CD4-positive, alpha-beta T cell (primary cell): ENCODE measurements around the gene MEG3. TPM values are rescaled to one million over a fixed set of nuclear protein-coding genes. Genes with fewer than 3 reads are reported as not detected.

ENCODE experiments used
- ATAC-seq: fragments of 200-7000 bp; cut with Tn5 transposase; one replicate; pipeline ENCODE4 v1.10.0; 2022; ENCODE audit warnings: mild to moderate bottlenecking; ENCODE audit not compliant: poor library complexity
- CTCF ChIA-PET: fragments of 350-600 bp; sonication (Branson Sonifier 250); formaldehyde crosslinking; loops from one replicate; lab custom pipeline; 2021; ENCODE audit warnings: antibody characterized with exemption, inconsistent platforms; lab: Charles Lee
- POLR2A ChIA-PET: fragments of 350-600 bp; sonication (Branson Sonifier 250); formaldehyde crosslinking; loops from one replicate; lab custom pipeline; 2021; ENCODE audit warnings: antibody characterized with exemption, inconsistent platforms; lab: Charles Lee
- DNase-seq, 14 experiments: peaks; one replicate each; pipeline ENCODE4 v3.0.0-alpha.2; 2013 to 2020; ENCODE audit warnings: mixed read lengths in 2 of 14
- H3K27ac ChIP-seq, 2 donors: one replicate each; pipeline versions ENCODE4 v1.5.1 to v1.7.0; 2013; ENCODE audit warnings: low read length in 2 of 2, low read depth in 1 of 2, mild to moderate bottlenecking in 1 of 2
- H3K27me3 ChIP-seq, 2 experiments: 1 replicate in 1 of 2; 2 replicates in 1 of 2; pipeline versions ENCODE4 v1.6.1 to v1.7.0; 2013; ENCODE audit warnings: low read length in 2 of 2, control low read depth in 1 of 2, mild to moderate bottlenecking in 1 of 2, moderate library complexity in 1 of 2; ENCODE audit not compliant: insufficient read depth in 2 of 2, control insufficient read depth in 1 of 2
- H3K36me3 ChIP-seq: one replicate; pipeline ENCODE4 v1.6.1; 2013; ENCODE audit warnings: low read length, control low read depth; ENCODE audit not compliant: insufficient read depth
- H3K4me1 ChIP-seq: one replicate; pipeline ENCODE4 v1.6.1; 2013; ENCODE audit warnings: low read length, control low read depth; ENCODE audit not compliant: insufficient read depth
- H3K4me3 ChIP-seq: one replicate; pipeline ENCODE4 v1.5.1; 2013; ENCODE audit warnings: mild to moderate bottlenecking, low read length, moderate library complexity
- H3K9me3 ChIP-seq, 2 experiments: 1 replicate in 1 of 2; 2 replicates in 1 of 2; pipeline versions ENCODE4 v1.6.1 to v1.7.0; 2013; ENCODE audit warnings: low read length in 2 of 2, mild to moderate bottlenecking in 2 of 2, control low read depth in 1 of 2, moderate library complexity in 1 of 2; ENCODE audit not compliant: control insufficient read depth in 1 of 2, insufficient read depth in 1 of 2
- H3K27ac Mint-ChIP-seq: one replicate; pipeline ENCODE4 v1.8.0; 2020; ENCODE audit warnings: mixed read lengths
- H3K27me3 Mint-ChIP-seq: one replicate; pipeline ENCODE4 v1.8.0; 2021; ENCODE audit warnings: mixed read lengths
- H3K36me3 Mint-ChIP-seq: one replicate; pipeline ENCODE4 v1.8.0; 2021; ENCODE audit warnings: low read depth, mixed read lengths
- H3K4me1 Mint-ChIP-seq: one replicate; pipeline ENCODE4 v1.8.0; 2021; ENCODE audit warnings: low read depth, mixed read lengths
- H3K4me3 Mint-ChIP-seq: one replicate; pipeline ENCODE4 v1.8.0; 2020; ENCODE audit warnings: mild to moderate bottlenecking, mixed read lengths
- H3K9me3 Mint-ChIP-seq: one replicate; pipeline ENCODE4 v1.8.0; 2020; ENCODE audit warnings: mixed read lengths
- intact Hi-C, 2 experiments: fragments of 100-400 bp; cut with DNase I in 1 of 2; cut with micrococcal nuclease in 1 of 2; formaldehyde crosslinking; loops; one replicate each; pipeline versions ENCODE4 v1.15.1 to v1.9.0; 2023 to 2025; cut with DNase I, micrococcal nuclease
- total RNA-seq, 174 experiments: library from RNA in 2 of 174; stranded (reverse) in 2 of 174; gene quantifications; one replicate each; pipeline ENCODE4 v1.2.3 and lab custom pipeline; 2021 to 2026
- TF ChIP-seq, protein P1 (sequence below): fragments of 200-600 bp; IDR thresholded peaks from one replicate; pipeline ENCODE4 v1.8.0; 2022; ENCODE audit warnings: antibody characterized with exemption, mild to moderate bottlenecking

MEG3 gene
- total RNA-seq, 2 experiments from 2014 or later = not detected

DNA sequence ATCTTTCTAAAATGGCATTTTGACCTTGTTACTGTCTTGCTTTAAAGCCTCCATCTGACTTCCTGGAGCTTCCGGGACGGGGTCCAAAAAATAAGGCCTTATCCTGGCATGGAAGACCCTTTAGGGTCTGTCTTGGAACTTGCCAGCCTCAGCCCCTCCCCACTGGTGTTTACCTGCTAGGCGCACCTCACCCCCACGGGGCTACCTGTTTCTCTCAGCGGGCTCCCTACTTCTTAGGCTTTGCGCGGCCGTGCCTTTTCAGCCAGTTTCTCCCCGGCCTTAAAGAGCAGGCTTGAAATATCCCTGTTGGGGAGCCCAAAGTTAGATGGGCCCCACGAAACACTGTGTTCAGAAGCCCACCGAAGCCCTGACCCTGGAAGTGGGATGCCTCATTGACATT lies 72.5 kb downstream of the MEG3 start:
- no peaks in the 10 kb centered on the region for H3K36me3 Mint-ChIP-seq
- ATAC-seq (no peak), DNase-seq (no peak)
- Histone ChIP-seq H3K36me3 (no peaks in the 10 kb centered on the region), H3K9me3 (peaks cover 0 to 28% of the 10 kb centered on the region in 2 experiments), H3K4me3 (no peak overlapping the region), H3K27me3 (peaks cover 24 to 51% of the 10 kb centered on the region in 2 experiments), H3K4me1 (no peaks in the 10 kb centered on the region), H3K27ac (no peak overlapping the region)
- H3K9me3 Mint-ChIP-seq = no peaks in the 10 kb centered on the region
- CTCF ChIA-PET = no interaction called here
- H3K27me3 Mint-ChIP-seq = peaks cover 73% of the 10 kb centered on the region
- H3K27ac Mint-ChIP-seq = no peak overlapping the region
- POLR2A ChIA-PET = no interaction called here
- TF ChIP-seq, protein P1, sequence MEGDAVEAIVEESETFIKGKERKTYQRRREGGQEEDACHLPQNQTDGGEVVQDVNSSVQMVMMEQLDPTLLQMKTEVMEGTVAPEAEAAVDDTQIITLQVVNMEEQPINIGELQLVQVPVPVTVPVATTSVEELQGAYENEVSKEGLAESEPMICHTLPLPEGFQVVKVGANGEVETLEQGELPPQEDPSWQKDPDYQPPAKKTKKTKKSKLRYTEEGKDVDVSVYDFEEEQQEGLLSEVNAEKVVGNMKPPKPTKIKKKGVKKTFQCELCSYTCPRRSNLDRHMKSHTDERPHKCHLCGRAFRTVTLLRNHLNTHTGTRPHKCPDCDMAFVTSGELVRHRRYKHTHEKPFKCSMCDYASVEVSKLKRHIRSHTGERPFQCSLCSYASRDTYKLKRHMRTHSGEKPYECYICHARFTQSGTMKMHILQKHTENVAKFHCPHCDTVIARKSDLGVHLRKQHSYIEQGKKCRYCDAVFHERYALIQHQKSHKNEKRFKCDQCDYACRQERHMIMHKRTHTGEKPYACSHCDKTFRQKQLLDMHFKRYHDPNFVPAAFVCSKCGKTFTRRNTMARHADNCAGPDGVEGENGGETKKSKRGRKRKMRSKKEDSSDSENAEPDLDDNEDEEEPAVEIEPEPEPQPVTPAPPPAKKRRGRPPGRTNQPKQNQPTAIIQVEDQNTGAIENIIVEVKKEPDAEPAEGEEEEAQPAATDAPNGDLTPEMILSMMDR = no peak
- no peaks in the 10 kb centered on the region for H3K4me1 Mint-ChIP-seq
- intact Hi-C loops = no loop called here
- H3K4me3 Mint-ChIP-seq = no peak overlapping the region

DNA sequence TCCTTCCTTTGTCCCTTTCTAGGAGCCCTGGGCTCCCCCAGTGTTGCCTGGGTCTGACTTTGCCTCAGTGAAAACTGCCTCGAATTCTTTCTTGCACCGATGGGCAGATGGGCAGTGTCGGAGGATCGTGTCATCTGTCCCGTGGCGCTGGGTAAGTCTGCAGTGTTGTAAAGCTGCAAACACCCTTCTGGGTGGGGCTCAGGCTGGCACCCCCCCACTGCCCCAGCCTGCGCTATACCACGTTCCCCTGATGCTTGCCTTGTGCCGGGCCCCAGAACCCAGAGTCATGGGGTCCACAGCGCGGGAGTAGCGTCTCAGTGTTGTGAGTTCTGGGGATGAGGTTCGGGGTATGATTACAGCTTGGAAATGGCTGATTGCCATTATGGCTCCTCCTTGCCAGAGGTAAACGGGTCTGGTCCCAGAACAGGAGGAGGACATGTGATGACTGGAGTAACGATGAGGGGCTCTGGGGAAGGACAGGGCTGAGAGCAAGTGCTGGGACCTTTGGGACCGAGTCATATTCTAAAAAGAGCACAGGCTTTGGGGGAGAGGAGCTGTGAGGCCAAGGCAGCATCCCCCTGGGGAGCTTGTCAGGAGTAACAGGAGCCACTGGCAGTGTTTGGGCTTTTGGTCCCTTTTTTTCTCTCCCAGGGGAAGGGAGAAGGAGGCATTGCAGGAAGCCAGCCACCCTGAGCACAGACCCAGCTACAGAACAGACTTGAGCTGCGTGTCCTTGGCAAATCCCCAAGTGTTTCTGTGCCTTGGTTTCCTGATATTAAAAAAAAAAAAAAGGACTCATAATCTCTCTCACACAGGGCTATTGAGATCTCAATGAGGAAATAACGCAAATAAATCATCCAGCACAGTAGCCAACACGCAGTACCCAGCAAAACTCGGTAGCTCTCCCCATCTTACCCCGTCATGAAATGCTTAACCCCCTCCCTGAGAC lies 73.3 kb downstream of the MEG3 start:
- ChIA-PET CTCF (no interaction called here), POLR2A (no interaction called here)
- Histone ChIP-seq H3K27me3 (peaks cover 24 to 51% of the 10 kb centered on the region in 2 experiments), H3K36me3 (no peaks in the 10 kb centered on the region), H3K4me1 (no peaks in the 10 kb centered on the region), H3K9me3 (peaks cover 0 to 24% of the 10 kb centered on the region in 2 experiments), H3K27ac (no peak overlapping the region), H3K4me3 (no peak overlapping the region)
- H3K9me3 Mint-ChIP-seq = no peaks in the 10 kb centered on the region
- TF ChIP-seq, protein P1 = no peak
- no peak overlapping the region for H3K4me3 Mint-ChIP-seq
- peaks cover 79% of the 10 kb centered on the region for H3K27me3 Mint-ChIP-seq
- ATAC-seq = no peak
- no peaks in the 10 kb centered on the region for H3K4me1 Mint-ChIP-seq
- no peak for DNase-seq
- intact Hi-C loops = no loop called here
- no peak overlapping the region for H3K27ac Mint-ChIP-seq
- H3K36me3 Mint-ChIP-seq = no peaks in the 10 kb centered on the region

DNA sequence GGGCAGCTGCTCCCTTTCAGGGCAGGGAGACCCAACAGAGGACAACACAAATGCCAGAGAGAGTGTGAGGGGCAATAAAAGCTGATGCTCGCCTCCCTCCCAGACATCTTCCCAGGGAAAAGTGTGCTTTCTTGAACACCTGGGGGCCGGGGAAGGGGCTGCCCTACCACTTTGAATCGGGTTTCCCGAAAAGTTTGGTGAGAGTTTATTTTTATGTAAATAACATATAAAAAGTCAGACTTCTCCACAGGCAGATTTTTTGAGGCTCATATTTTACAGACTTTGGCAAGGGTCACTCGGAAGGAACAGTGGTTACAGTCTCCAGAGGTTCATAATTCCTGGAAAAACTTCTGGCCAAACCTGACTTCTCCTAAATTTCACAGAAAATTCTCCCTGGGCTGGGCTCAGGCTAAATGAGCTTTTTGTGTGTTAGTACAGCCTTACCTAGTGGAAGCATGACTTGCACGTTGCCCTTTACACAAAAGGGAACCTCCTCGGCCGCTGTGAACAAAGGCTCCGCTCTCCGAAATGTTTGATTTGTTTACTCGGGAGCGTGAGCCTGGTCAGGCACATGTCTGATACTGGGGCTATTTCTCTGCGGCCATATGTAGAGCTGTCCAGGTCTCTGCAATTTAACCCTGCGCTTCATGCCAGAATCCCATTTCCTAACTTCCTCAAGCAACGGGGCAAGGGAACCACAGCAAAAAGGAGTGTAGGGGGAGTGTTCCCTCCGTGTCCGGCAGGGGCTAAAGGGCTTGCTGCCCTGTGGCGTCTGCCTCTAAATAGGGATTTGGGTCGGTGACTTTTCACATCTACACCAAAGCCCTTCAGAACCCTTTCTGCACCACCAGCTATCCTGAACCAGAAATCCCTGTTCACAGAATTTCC lies 74.2 kb downstream of the MEG3 start:
- Histone ChIP-seq H3K27ac (no peak overlapping the region), H3K27me3 (peaks cover 26 to 51% of the 10 kb centered on the region in 2 experiments), H3K4me1 (no peaks in the 10 kb centered on the region), H3K36me3 (no peaks in the 10 kb centered on the region), H3K9me3 (peaks cover 0 to 18% of the 10 kb centered on the region in 2 experiments), H3K4me3 (no peak overlapping the region)
- TF ChIP-seq, protein P1 = no peak
- Mint-ChIP-seq H3K27ac (no peak overlapping the region), H3K4me3 (no peak overlapping the region), H3K4me1 (no peaks in the 10 kb centered on the region), H3K27me3 (peaks cover 79% of the 10 kb centered on the region), H3K36me3 (no peaks in the 10 kb centered on the region), H3K9me3 (no peaks in the 10 kb centered on the region)
- DNase-seq (no peak), ATAC-seq (no peak)
- ChIA-PET CTCF (no interaction called here), POLR2A (no interaction called here)
- intact Hi-C loops = no loop called here
